Thyroid gland (tissue), 4 donors: ENCODE data around the gene RAVER2.

Experiments
- POLR2A ChIP-seq, 2 donors: fragments of 450-650 bp; IDR thresholded peaks; one replicate each; pipeline ENCODE4 v1.6.1; 2017; ENCODE audit warnings: antibody characterized with exemption in 2 of 2, mild to moderate bottlenecking in 2 of 2, moderate library complexity in 1 of 2
- TF ChIP-seq, protein P1 (sequence below), 6 experiments: fragments of 200-600 bp in 3 of 6; fragments of 450-650 bp in 3 of 6; sonication (generic) in 3 of 6; IDR thresholded peaks; one replicate each; pipeline ENCODE4 v1.5.1; 2016 to 2019; ENCODE audit warnings: antibody characterized with exemption in 6 of 6, mild to moderate bottlenecking in 2 of 6, inconsistent platforms in 1 of 6, moderate library complexity in 1 of 6

DNA sequence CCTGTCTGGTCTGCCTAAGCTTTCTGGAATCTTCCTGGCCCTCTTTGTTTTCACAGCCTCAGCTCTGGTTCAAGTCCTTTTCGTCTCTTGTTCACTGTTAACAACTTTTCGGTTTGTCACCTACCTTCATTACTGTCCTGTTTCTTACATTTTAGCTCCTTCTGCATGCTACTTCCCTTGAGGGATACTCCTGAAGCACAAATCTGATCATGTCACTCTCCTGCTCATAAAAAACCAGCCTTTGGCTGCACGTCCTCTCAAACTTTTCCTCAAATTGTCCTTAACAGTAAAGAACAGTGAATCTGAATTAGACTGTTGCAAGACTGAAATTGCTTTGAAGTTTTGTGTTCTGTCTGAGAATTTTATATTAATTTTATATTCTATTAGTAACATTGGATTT lies 3.3 kb downstream of the RAVER2 start:
- TF ChIP-seq, protein P1, sequence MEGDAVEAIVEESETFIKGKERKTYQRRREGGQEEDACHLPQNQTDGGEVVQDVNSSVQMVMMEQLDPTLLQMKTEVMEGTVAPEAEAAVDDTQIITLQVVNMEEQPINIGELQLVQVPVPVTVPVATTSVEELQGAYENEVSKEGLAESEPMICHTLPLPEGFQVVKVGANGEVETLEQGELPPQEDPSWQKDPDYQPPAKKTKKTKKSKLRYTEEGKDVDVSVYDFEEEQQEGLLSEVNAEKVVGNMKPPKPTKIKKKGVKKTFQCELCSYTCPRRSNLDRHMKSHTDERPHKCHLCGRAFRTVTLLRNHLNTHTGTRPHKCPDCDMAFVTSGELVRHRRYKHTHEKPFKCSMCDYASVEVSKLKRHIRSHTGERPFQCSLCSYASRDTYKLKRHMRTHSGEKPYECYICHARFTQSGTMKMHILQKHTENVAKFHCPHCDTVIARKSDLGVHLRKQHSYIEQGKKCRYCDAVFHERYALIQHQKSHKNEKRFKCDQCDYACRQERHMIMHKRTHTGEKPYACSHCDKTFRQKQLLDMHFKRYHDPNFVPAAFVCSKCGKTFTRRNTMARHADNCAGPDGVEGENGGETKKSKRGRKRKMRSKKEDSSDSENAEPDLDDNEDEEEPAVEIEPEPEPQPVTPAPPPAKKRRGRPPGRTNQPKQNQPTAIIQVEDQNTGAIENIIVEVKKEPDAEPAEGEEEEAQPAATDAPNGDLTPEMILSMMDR (IDR thresholded peaks at IDR 0.05): no peak
- no peak for TF ChIP-seq POLR2A (IDR thresholded peaks at IDR 0.05)
